Sigmoid colon (tissue), 4 donors: Measurements from ENCODE around the gene LITAFD.

Experiments used
- EP300 ChIP-seq, 4 donors: sonication (generic); formaldehyde crosslinking; IDR thresholded peaks; one replicate each; pipeline ENCODE4 v1.6.1; 2017; ENCODE audit warnings: antibody characterized with exemption in 4 of 4
- POLR2A ChIP-seq, 2 donors: fragments of 450-650 bp; IDR thresholded peaks; one replicate each; pipeline ENCODE4 v1.6.1; 2016; ENCODE audit warnings: antibody characterized with exemption in 2 of 2, mild to moderate bottlenecking in 2 of 2, moderate library complexity in 2 of 2
- POLR2AphosphoS5 ChIP-seq, 4 donors: sonication (generic); formaldehyde crosslinking; IDR thresholded peaks; one replicate each; pipeline ENCODE4 v1.6.1; 2017; ENCODE audit warnings: antibody characterized with exemption in 4 of 4
- TF ChIP-seq, protein P1 (sequence below), 4 experiments: fragments of 450-650 bp in 3 of 4; fragments of 200-600 bp in 1 of 4; IDR thresholded peaks; one replicate each; pipeline ENCODE4 v1.5.1; 2016 to 2019; ENCODE audit warnings: antibody characterized with exemption in 4 of 4, mild to moderate bottlenecking in 3 of 4, moderate library complexity in 2 of 4

DNA sequence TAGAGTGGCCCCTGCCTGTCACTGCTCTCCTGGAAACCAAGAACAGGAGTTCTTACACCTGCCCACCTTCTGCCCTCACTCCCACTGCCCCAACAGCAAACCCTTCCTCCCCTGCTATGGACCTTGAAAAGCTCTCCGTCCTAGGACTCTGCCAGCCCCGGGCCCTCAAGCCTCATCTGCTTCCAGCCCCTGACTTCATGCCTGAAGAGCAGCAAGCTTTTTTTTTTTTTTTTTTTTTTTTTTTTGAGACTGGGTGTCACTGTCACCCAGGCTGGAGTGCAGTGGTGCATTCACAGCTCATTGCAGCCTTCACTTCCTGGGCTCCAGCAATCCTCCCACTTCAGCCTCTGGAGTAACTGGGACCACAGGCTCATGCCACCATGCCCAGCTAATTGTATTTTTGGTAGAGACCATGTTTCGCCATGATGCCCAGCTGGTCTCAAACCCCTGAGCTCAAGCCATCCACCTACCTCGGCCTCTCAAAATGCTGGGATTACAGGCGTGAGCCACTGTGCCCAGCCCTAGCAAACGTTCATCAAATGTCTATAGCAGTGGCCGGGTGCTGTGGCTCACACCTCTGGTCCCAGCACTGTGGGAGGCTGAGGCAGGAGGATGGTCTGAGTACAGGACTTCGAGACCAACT lies 30.3 kb upstream of the LITAFD start:
- TF ChIP-seq, protein P1, sequence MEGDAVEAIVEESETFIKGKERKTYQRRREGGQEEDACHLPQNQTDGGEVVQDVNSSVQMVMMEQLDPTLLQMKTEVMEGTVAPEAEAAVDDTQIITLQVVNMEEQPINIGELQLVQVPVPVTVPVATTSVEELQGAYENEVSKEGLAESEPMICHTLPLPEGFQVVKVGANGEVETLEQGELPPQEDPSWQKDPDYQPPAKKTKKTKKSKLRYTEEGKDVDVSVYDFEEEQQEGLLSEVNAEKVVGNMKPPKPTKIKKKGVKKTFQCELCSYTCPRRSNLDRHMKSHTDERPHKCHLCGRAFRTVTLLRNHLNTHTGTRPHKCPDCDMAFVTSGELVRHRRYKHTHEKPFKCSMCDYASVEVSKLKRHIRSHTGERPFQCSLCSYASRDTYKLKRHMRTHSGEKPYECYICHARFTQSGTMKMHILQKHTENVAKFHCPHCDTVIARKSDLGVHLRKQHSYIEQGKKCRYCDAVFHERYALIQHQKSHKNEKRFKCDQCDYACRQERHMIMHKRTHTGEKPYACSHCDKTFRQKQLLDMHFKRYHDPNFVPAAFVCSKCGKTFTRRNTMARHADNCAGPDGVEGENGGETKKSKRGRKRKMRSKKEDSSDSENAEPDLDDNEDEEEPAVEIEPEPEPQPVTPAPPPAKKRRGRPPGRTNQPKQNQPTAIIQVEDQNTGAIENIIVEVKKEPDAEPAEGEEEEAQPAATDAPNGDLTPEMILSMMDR (IDR thresholded peaks at IDR 0.05) = no peak
- no peak for TF ChIP-seq EP300 (IDR thresholded peaks at IDR 0.05)
- no peak for TF ChIP-seq POLR2A (IDR thresholded peaks at IDR 0.05)
- no peak for TF ChIP-seq POLR2AphosphoS5 (IDR thresholded peaks at IDR 0.05)
